Glomerular visceral epithelial cell (primary cell): Measurements from ENCODE around the gene TLN1.

Experiments used
- DNase-seq: peaks from one replicate; pipeline ENCODE4 v3.0.0-alpha.2; 2016; ENCODE audit errors: extremely low spot score

TLN1 gene

DNA sequence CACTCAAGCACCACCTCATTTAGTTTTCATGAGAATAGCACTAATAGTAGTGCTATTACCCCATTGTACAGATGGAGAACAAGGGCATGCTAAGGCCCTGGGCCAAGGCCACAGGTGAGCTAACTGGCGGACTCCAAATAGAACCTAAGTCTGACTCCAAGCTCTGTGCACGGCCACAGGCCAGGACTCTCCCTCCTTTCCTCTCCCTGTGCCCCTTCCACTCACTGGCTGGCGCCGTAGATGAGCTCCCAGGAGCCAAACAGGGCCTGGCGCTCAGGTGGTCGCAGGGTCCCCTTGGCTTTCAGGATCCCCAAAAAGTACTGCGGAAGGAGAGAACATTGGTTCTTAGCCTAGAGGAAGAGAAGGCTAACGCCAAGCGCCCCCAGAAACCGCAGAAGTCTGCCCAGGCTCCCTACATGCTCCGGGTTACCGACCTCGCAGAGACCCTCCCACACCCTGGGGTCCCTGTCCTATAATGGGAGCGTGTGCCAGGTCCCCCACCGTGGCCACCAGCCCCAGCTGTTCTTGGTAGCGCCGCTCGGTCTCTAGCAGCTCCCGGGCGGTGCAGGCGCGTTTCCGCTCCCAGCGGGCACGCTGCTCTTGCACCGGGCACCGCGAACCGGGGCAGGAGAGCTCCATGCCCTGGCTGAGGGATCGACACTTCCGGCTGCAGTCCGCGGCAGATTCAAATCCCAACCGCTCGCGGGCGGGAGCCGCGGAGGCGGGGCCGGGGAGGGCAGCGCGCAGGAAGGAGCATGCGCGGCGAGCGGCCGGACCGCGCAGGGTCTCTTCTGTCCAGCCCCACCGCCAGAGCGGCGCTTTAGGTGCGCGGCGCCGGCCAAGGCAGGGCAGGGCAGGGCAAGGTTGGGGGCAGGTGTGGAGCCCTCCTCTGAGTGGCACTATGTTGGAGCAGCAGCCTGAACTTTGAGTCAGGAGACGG is 67.2 kb downstream of the TLN1 start, which contains the start of gene ARHGEF39:
Gene ARHGEF39 (minus strand): TSS at position 665 of the 940 bp plus-strand sequence. CDS start 26 bp downstream, at position 639.
- DNase-seq, result peak; percentile 87

DNA sequence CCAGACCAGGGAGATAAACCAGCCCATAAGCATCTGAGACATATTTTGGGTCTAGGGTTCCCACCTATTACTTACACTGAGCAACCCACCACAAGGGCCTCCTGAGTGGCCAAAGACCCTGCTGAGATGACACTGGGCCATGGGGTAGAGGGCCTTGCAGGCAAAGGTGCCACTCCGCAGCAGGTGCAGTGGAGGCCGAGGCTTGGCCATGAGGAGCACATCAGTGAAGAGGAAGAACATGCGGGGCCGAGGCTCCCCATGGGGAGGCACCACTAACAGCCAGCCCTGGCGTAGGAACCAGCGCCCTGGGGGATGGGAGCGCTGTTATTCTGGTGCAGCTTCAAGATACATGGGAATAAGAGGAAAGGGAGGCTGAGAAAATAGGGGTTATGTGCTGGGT is 69.6 kb downstream of the TLN1 start:
- no peak for DNase-seq

DNA sequence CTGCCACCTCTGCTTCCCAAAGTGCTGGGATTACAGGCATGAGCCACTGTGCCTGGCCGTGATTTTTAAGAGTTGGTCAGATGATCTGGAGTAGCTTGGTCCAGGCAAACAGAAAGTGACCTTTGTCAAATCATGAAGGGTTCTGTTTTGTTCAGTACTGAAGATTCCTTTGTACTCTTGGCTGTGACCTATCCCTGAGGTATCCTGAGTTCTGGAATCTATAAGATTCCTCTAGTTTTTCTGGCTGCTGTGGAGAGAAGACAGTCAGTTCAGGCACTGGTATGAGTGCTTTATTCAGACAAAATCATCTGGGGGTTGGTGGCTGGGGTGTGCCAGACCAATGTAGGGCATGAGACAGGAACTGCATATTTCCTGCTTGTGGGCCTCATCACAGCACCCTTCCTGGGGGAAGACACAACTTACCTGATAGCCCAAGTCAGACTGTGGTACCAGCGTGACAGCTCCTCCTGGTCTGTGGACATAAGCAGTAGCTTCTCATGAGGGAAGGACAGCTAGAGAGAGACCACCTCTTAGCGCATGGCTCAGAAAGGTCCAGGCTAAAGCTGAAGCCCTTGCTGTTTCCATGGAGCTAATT is 70.1 kb downstream of the TLN1 start:
- no peak for DNase-seq

GRCh38 chr9:35660966-35661415 is 71.0 kb downstream of the TLN1 start:
- DNase-seq, result no peak

- DNase-seq, result peak; percentile 56
Measured at GRCh38 chr9:35659340-35659739, 72.7 kb downstream of the TLN1 start.

DNA sequence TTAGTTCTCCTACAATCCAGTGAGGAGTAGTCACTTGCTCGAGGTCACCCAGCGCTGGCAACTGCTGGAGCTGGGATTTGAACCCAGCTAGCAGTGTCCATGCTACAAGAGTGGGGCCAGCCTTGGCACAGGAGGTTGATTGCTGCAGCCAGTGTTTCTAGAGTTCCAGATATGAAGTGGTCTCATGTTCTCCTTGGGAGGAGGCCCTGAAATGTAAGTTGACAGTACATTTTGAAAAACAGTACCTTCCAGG is 73.1 kb downstream of the TLN1 start:
- peak; percentile 59 for DNase-seq

DNA sequence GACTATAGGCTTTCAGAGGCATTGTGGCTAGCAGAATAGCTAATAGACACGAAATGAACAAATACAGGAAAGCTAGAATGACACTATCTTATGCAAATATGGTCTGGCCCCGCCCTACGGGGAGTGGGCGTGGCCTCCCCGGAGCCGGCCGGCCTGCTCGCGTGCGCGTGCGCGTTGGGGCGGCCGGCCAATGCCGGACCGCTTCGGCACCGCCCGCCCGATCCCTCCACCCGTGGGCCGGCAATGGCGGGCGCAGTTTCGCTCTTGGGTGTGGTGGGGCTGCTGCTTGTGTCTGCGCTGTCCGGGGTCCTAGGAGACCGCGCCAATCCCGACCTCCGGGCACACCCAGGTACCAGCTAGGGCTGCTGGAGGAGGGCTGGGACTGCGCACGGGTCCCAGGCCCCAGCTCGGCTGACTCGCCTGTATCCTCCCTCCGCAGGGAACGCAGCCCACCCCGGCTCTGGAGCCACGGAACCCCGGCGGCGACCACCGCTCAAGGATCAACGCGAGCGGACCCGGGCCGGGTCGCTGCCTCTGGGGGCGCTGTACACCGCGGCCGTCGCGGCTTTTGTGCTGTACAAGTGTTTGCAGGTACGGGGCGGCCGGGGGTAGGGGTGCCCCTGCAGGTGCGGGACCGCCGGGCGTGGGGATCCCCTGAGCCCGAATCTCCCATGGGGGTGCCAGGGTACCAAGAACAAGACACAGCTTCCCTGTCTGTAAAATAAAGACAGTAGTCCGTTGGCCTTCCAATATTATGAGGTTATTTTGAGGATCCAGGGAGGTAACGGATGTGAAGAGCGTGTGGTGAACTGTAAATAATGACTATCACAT is 73.6 kb downstream of the TLN1 start, which contains the start of gene CCDC107:
Gene CCDC107 (plus strand): TSS at position 156 of the 831 bp plus-strand sequence. CDS start 88 bp downstream, at position 244.
- peak; percentile 93 for DNase-seq

- peak; percentile 100 for DNase-seq
Measured at GRCh38 chr9:35657546-35658136, 74.4 kb downstream of the TLN1 start, which contains the start of gene RMRP. Gene RMRP (minus strand): TSS chr9:35658019.

- no peak for DNase-seq
Measured at GRCh38 chr9:35656831-35657545, 75.0 kb downstream of the TLN1 start.

DNA sequence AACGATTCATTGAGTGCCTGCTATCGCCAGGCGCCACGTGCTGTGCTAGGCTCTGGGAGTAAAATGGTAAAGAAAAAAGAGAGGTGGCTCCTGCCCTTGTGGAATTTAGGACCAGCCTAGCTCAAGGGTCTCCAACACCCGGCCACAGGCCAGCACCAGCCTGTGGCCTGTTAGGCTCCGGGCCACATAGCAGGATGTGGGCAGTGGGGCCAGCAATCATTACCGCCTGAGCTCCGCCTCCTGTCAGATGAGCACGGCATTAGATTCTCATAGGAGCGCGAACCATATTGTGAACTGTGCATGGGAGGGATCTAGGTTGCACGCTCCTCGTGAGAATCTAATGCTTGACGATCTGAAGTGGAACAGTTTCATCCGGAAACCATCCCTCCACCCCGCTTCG is 75.6 kb downstream of the TLN1 start:
- no peak for DNase-seq

GRCh38 chr9:35653611-35654010 is 78.4 kb downstream of the TLN1 start:
- DNase-seq, result no peak

DNA sequence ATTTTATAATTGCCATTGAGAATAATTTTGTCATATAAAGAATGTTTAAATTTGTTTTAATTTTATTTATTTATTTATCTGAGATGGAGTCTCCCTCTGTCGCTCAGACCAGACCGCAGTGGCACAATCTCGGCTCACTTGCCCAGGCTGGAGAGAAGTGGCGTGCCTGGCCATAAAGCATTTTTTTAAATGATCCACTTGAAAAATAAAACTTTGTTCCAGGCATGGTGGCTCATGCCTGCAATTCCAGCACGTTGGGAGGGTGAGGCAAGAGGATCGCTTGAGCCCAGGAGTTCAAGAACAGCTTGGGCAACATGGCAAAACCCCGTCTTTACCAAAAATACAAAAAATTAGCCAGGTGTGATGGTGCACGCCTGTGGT is 79.2 kb downstream of the TLN1 start:
- DNase-seq, result no peak

- DNase-seq, result no peak
Measured at GRCh38 chr9:35651956-35652828, 79.8 kb downstream of the TLN1 start.

DNA sequence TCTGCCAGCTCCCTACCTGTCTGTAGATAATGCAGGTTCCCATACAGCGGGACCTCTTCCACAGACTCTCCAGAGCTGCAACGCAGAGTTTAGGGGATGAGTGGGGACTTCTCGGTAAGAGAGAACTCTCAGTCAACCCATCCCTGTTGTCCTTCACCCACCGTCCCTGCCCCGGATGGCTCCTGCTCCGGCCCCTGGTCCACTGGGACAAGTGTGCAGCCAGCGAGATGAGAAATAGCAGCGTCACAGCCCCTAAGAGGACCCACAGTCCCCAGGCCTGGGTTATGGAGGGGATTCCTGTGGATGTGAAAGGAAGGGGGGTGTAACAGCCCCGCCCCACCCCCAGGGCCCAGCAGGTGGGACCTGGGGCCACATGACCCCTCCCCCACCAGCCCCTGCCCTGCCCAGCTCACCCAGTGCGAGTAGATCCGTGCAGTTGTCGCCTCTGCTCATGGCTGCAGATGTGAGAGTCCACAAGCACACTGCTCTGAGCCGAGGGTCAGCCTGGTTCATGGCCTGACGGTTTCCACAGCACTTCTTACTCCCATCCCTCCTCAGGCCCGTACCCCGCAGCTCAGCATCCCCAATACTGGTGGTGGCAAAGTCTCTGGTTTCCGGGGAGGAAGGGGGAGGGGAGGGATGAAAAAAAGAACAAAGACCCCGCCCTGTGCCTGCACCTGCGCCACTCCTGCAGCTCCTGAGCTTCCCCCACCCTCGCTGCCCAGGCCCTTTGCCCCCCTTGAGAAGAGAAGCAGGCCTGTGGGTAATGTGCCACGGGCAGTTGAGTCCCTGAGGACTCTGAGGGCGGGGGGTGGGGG is 81.4 kb downstream of the TLN1 start, which contains the start of gene SIT1:
Gene SIT1 (minus strand): TSS at position 591 of the 818 bp plus-strand sequence. CDS start 78 bp downstream, at position 513.
- no peak for DNase-seq

DNA sequence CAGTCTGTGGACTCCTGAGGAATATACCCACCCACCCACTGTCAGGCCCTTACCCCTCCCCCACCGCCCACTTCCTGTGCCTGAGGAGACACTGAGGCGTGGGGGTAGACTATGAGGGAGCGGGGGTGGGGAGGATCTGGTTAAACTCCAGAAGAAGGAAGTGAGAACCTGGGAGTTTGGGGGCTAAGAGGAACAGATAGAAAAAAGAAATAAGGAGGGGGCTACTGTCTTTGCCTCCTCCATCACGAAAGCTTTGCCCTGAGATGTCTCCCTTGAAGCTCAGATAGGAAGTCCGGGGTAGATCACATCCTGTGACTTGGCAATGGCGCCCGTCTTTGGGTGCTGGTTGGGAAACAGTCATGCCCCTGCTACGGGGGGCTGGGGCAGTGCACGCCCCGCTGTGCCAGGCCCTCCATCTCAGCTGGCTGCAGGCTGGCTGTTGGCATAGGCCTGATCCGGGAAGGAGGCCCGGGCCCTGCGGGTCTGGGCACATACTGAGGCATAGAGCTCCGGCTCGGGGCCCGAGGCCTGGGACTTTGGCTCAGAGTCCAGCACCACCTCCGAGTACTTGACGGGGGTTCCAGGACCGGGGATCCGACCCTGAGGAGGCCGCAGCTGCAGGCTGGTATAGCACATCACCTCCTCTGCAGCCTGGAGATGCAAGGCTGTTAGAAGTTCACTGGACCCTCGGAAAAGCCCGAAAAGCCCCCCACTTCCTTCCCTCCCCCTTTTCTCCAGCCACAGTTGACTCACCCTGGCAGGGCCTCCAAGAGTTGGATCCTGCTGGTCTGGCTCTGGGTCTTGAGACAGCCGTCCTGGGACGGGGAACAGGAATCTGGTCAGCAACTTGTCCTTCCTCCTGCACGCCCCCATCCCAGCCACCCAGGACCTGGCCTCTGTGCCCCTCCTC is 82.3 kb downstream of the TLN1 start:
- no peak for DNase-seq
